Non-pigmented ciliary epithelial cell (primary cell): ENCODE data around the gene THAP4.

ENCODE experiments used
- DNase-seq: peaks from one replicate; pipeline ENCODE4 v3.0.0-alpha.2; 2010; ENCODE audit warnings: low read depth

Gene THAP4, protein sequence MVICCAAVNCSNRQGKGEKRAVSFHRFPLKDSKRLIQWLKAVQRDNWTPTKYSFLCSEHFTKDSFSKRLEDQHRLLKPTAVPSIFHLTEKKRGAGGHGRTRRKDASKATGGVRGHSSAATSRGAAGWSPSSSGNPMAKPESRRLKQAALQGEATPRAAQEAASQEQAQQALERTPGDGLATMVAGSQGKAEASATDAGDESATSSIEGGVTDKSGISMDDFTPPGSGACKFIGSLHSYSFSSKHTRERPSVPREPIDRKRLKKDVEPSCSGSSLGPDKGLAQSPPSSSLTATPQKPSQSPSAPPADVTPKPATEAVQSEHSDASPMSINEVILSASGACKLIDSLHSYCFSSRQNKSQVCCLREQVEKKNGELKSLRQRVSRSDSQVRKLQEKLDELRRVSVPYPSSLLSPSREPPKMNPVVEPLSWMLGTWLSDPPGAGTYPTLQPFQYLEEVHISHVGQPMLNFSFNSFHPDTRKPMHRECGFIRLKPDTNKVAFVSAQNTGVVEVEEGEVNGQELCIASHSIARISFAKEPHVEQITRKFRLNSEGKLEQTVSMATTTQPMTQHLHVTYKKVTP

DNA sequence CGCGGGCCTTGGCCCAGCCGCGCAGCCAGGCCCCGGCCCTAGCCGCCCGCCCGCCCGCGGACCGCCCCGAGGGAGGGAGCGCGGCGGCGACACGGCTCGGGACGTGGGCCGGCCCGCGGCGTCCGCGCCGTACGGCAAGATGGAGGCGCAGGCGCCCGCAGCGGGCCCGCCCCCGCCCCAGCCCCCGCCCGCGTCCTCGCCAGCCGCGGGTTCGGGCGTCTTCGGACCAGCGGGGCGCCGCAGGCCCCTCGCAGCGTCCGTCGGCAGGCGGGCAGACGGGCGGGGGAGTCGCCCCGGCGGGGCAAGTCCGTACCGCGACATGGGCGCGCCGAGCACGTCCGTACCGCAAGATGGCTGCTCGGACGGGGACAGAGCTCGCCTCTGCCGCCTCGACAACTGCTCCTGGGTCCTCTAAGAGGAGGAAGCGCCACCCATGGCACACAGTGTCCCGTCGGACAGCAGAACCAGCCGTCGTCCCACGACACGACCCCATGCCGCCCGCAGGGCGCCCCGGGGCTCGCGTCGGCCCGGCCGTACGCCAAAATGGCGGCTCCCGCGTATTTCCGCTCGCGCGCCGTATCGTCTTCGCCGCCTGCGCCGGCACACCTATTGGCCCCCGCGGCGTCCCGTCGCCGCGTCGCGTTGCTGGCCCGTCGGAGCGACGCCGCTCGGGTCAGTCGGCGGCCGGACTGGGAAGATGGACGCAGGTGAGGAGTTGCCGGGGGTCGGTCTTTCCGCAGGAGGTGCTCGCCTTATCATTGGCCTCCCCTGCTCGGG is at the start of gene THAP4, which contains the start of gene ATG4B:
TSS of gene THAP4 (minus strand) at position 141 of the 777 bp plus-strand sequence. CDS start 141 bp downstream, outside the sequence.
TSS of gene ATG4B (plus strand) at position 676 of the 777 bp plus-strand sequence. CDS start at position 698, 22 bp downstream.
- DNase-seq, result no peak

DNA sequence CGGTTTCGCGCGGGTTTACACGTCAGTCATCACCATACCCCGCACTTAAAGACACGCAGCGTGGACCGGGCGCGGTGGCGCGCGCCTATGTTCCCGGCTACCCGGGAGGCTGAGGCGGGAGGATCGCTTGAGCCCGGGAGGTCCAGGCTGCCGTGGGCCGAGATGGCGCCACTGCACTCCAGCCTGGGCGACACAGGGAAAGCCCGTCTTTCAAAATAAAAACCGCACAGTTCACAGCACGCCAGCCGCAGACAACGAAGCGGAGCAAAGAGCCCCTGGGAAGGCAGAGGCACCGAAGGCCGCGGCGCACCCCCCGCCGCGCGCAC is 49.3 kb upstream of the THAP4 start:
- DNase-seq, result no peak

DNA sequence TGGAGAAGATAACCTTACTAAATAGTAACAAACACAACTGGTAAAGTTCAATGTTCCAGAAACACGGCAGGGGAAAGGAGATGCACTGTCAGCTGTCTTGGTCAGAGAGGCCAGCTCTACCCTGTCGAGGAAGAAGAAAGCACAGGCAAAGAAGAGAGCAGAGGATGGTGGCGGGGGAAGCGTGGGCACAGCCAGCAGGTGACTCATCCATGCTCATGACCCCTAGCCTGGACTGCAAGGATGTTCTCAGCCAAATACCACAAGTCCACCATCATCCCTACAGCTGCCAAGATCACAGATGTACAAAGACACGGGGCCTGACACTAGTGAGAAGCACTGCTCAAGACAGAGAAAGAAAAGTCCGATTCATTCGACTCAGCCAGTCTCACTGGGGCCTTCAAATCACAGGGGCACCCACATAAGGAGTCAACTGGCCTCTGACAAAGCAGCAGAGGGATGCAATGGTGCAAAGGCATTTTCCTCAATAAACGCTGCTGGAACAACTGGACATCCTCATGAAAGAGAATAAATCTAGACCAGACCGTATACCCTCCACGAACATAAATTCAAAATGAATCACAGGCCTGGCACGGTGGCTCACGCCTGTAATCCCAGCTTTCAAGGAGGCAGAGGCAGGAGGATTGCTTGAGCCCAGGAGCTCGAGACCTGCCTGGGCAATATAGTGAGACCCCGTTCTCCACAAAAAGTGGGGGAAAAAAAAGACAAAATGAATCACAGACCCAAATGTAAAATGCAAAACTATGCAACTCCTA is 44.1 kb upstream of the THAP4 start:
- DNase-seq, result peak; percentile 97

DNA sequence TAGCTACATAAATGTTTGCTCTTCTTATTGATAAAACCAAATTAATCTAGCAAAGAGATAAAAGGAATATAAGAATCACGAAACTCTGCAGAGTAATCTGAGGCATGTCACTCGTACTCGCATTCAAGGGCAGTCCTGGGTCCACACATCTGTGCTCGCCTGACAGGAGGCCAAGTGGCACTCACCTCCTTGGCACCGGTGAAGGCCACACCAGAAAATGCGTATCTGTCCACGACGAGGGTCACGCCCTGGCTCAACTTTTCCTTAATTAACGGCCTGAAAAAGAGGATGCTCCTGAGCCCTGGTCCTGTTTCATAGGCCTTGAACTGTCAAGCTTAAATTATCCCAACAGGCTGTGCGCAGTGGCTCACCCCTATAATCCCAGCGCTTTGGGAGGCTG is 43.1 kb upstream of the THAP4 start:
- no peak for DNase-seq

DNA sequence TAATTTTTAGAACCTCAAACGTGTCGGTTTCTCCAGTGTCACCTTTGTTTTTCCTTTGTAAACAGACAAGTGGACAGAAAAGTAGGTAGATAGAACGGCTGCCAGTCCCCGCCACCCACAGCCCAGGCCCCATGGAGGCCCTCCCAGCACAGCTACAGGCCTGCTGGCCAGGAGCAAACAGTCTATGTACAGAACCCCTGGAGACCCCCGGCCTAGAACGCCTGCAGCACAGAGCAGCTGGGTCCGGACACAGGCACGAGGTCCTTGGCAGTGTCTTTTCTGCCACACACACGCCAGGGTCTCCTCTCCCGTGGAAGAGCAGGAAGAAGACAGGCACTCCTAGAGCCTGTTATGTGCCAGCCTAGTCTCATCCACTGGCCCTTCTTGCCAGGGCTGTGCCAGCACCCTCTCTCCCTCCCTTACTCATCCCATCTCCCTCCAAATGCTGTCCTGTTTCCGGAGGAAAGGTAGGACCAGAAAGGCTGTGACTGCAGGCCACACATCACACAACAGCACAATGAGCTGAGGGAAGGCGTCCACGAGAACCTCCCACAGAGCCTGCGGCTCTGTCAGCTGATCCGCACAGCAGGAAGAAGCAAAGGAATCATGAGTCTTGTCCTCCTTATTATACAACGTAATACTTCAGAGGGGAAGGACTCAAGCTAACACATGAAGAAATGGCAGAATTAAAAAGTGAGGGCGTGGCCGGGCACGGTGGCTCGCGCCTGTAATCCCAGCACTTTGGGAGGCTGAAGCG is 42.0 kb upstream of the THAP4 start:
- DNase-seq, result no peak

DNA sequence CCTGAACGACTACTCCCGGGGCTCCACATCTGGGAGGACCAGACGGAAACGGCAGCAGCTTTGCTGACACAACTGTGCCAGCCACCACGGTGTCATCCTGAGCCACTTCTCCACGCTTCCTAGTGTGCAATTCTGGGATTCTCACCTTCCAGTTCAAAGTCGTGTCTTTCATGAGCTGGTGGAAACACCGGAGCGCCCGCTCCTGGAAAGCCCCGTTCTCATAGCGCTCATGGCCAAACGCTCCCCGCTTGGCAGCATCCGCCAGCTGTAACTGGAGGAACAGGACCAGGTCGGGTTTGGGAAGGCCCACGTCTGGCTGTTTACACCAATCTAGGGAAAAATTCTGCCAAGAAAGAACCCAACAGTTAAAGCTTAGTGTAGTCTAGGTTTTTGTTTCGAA is 41.3 kb upstream of the THAP4 start:
- no peak for DNase-seq

DNA sequence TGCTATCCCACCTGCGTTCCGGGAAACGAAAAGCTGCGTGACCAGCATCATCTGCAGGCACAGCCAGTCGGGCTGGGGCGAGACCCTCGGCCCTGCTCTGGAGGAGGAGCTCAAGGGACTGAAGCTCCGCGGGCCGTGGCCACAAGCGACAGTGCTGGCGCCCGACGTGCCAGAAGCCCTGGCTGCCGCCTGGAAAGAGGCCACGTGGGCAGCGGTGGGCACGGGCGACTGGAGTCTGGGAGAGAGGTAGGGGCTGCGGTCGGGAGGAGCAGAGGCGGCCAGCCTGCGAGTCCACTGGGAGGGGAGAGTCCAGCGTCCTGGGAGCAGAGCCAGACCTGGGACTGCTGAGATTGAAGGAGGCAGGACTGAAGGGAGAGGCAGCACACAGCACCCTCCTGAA is 40.4 kb upstream of the THAP4 start:
- no peak for DNase-seq

DNA sequence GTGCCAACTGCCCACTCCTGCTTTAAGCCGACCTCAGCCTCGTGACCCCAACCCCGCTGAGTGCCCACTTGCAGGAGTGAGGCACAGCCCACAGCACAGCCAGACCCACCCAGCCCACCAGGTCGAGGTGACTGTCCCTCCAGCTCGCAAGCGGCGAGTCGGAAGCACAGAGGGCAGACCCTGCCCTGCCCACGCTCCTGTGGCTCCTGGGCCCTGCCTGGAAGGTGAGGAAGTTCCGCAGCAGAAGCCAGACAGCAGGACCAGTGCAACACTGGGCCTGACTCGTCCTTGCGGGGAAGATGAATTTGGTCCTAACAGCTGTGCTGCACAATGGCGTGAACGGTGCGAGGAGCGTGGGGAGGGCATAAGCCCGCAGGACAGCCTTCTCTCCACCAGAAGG is 39.7 kb upstream of the THAP4 start:
- no peak for DNase-seq

DNA sequence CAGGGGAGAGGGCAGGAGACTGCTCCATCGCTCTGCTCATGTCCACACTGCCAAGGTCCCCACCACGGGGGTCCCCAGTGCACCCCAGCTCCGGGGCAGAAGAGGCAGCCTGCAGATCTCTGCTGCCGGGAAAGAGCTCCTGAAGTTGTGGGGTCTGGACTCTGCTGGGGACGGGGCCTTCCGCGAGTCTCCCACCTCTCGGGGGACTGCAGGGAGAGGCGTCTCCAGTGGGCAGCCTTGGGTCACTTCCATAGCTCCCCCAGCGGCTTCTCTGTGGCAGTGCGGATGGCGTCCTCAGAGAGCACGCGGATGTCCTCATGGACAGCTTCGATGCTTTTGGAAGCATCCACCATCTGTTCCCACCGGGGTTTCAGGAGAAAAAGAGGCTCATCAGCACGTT is 38.9 kb upstream of the THAP4 start:
- no peak for DNase-seq

DNA sequence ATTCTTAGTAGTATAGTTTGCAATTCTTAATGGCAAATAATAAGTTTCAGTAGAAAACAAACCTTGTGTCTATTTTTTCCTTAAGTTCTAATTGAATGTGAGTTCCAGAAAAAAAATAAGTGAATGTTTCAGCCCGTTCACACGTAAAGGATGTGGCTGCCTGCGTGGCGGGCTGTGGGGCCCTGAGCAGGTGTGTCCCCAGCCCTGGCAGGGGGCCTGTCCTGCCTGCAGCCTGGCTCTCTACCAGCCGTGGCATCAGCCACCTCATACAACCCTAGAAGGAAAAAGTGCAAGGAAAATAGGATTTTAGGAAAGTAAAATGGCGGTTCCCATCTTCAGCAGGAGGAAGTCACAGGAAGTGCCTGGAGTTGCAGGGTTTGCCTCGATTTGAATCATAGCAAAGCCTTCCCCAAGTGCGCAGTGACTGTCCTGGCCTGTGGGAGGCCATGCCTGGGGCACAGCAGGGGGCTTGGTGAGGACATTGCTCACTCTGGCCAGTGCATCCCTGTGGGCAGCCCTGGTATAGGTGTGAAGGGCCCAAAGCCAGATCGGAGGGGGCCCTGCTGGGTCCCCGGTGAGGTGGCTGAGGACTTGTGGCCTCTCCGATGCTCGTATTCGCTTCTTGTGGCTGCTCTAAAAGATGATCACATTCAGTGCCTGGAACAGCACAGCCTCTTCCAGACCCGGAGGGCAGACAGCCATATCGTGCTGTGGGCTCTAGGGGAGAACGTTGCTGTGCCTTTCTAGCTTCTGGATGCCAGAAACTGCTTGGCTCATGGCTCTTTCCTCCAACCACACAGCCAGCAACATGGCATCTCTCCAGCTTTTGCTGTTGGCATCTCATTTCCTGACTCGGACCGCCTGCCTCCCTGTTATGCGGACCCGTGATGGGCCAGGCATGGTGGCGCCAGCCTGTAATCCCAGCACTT is 37.1 kb upstream of the THAP4 start:
- DNase-seq, result no peak

DNA sequence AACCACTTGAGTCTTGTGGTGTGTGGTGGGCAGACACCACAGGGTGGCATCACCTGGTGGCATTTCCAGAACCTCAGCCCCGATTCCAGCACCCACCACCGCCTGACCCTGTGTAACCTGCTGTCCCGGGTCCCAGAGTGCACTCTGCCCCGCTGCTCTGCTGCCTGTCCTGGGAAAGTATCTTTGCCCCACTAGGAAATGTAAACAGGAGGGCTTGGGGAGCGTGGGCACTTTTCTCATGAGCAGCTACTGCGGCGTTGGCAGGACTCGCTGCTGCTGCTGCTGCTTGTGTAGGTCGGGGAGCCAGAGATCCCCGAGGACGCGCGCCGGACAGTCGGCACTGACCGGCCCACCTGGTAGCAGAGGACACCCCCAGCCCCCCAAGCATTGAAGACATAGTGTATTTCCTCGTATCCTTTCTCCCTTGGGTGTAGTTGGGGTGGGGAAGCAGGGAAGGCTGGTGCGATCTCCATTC is 36.3 kb upstream of the THAP4 start:
- DNase-seq, result no peak

DNA sequence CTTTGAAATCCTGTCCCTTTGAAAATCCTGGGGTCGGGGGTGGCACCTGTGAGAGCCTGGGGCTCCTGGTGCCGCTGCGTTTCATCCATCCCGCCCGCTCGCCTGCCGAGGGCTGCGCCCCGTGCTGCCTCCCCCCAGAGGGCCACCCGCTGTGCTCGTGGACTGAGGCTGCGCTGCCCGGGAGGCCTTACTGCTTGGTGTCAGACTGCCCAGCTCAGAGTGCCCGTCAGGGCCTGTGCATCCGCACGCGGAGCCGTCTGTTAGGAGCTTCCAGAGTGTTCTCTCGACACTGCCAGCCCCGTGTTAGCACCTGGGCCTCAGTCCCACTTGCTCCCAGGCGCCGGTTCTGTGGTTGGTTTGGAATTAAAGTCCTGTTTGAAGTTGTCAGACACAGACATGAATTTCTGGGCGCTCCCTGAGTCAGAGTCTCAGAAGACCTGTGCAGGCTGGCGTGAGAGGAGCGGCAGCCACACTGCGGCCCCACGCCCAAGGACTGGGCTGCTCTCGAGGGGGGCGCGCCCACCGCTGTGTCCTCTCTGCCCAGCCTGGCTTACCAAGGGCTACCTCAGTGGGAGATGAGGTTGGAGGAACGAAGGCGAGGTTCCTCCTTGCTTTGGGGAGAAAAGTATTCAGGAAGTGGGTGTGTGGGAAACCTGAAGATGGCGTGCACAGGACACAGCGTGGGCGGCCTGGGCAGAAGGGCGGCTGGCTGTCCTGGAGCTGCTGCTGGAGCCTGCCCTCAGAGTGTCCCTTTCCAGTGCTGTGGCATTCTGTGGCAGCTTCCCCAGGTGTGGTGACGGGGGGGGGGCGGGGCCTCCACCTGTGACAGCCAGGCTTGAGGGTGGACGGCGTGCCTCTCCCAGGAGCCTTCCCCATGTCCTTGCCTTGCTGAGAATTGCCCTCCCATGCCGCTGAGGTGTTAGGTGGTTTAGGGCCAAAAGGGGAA is 35.6 kb upstream of the THAP4 start:
- no peak for DNase-seq

DNA sequence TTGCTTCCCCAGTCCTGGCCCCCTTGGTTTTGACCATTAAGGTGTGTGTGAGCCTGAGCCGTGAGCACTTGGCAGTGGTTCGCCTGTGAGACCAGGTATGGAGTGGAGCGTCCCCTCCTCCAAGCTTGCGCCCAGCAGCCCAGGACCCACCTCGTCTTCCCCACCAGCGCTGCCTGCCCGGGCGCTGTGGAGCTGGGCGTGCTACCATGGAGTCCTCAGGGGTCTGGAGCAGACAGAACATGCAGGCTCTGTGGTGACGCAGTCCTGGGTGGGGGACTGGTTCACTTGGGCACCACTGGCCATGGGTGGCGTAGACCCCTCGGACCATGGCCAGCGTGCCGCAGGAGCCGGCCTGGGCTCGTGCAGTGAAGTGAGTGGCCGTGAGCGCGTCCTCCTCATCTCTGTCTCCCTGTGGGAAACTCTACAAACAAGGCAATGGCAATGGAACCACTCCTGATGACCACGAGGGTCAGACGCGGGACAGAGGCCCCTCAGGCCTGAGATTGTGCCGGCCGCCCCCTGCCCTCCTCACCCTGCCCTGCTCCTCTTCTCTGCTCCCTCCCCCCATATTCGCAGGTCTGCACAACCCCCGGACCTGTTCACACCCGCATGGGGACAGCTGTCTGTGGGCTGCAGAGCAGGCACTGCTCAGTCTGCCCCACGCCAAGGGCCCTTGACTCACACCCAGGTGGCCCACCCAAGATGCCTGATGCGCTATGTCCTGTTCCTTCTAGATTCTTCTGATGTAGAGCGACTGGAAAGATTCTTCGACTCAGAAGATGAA is 34.7 kb upstream of the THAP4 start:
- DNase-seq, result no peak

DNA sequence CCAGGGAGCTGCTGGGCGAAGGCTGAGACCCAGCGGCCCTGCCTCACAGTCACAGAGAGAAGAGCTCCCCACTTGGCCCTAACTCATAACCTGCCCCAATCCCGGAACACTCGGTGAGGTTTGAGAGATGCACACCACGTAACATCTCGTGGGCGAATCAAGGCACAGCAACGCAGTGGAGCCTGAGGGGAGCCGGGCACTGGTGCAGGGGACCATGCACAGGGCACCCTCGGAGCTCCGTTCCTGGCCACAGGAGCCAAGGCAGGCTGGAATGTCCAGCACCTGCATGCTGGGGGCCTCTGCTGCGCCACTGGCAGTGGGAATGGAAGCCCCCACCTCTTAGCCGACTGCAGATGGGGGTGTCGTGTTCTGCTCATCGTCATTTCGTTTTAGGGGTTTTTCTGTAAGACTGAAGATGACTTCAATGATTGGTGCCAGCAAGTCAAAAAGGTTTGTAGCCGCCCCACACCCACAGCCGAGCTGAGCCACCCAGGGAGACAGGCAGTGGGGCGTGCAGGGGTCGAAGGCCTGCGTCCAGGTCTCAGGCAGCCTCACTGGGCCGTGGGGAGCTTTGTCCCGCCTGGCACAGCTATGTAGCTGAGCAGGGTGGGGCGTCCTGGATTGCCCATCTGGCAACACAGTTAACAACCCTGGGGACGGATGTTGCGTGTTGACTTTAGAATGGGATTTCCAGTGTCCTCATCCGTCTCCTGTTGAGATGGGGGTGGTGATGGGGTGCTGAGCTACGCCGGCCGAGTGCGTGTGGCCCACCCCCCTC is 33.6 kb upstream of the THAP4 start:
- DNase-seq, result no peak

DNA sequence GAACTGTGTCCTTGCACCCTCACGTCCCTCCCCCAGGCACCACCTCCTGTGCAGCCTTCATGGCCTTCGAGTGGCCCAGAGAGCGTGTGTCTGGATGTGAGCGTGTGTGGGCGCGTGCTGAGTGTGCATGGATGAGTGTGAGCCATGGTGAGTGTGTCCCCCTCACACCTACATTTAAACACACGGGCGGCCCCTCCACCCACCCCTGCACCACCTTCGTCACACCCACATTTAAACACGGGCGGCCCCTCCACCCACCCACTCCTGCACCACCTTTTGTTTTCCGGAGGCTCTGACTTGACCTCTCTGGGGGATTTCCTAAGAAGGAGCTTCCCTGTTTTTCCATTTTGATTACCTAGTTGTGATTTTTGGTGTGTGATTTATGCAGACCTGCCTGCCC is 31.9 kb upstream of the THAP4 start:
- DNase-seq, result no peak

DNA sequence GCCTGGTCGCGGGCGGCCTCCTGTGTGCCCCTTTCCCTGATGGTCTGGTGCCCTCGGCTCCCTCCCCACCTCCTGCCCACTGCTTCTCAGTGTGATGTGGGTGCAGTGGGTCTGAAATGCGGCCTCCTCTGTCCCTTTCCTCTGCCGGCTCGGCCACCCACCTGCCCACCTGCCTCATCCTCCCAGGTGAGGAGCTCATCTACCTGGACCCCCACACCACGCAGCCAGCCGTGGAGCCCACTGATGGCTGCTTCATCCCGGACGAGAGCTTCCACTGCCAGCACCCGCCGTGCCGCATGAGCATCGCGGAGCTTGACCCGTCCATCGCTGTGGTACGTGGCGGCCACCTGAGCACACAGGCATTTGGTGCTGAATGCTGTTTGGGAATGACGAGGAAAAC is 31.4 kb upstream of the THAP4 start:
- DNase-seq, result no peak

DNA sequence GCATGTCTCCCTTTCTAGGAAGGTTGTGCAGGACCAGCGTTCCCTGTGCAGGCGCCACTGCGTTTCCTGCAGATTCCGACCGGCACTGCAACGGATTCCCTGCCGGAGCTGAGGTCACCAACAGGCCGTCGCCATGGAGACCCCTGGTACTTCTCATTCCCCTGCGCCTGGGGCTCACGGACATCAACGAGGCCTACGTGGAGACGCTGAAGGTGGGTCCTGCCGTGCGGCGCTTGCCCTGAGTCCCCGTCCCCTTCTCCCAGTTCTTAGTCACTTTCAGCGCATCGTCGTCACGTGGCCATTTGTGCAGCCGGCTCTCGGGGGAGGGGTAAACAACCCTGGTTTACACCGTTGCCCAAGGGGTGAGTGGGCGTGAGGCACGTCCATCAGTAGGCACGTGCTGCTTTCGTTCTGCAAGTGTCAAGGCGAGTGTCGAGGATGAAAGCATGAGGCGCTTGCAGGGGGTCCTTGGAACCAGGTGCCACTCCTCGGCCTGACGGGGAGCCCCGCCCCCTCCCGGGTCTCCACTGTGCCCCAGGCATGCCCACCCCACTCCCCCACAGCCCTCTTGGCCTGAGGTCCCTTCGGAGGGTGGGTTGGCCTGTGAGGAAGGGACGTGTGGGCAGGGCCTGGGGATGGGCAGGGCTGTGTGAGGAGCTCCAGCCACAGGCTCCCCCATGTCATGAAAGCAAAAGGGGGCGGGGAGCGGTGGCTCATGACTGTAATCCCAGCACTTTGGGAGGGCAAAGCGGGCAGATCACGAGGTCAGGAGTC is 29.9 kb upstream of the THAP4 start:
- DNase-seq, result no peak
